Sigmoid colon (tissue), 7 donors: Measurements from ENCODE around the gene SORCS2. TPM values are rescaled to one million over a fixed set of nuclear protein-coding genes. Genes with fewer than 3 reads are reported as not detected.

Source experiments
- DNase-seq: peaks from one replicate; pipeline ENCODE4 v3.0.0-alpha.2; 2019
- H3K27ac ChIP-seq, 4 donors: fragments of 200-600 bp; sonication (generic); one replicate each; pipeline ENCODE4 v1.5.1; 2016 to 2019; ENCODE audit warnings: mild to moderate bottlenecking in 1 of 4
- H3K27me3 ChIP-seq, 3 donors: fragments of 200-600 bp; sonication (generic); one replicate each; pipeline ENCODE4 v1.5.1; 2019; ENCODE audit warnings: mild to moderate bottlenecking in 1 of 3
- H3K36me3 ChIP-seq, 4 donors: fragments of 200-600 bp; sonication (generic); one replicate each; pipeline ENCODE4 v1.5.1; 2016 to 2019
- H3K4me1 ChIP-seq, 4 donors: fragments of 200-600 bp; sonication (generic); one replicate each; pipeline ENCODE4 v1.5.1; 2017 to 2019
- H3K4me3 ChIP-seq, 4 donors: fragments of 200-600 bp; sonication (generic); one replicate each; pipeline ENCODE4 v1.5.1; 2017 to 2019; ENCODE audit warnings: mild to moderate bottlenecking in 2 of 4, moderate library complexity in 1 of 4
- H3K9me3 ChIP-seq, 4 donors: fragments of 200-600 bp in 3 of 4; sonication (generic) in 3 of 4; one replicate each; pipeline versions ENCODE4 v1.5.1 to v1.6.1; 2013 to 2019
- EP300 ChIP-seq, 4 donors: sonication (generic); formaldehyde crosslinking; IDR thresholded peaks; one replicate each; pipeline ENCODE4 v1.6.1; 2017; ENCODE audit warnings: antibody characterized with exemption in 4 of 4
- POLR2A ChIP-seq, 2 donors: fragments of 450-650 bp; IDR thresholded peaks; one replicate each; pipeline ENCODE4 v1.6.1; 2016; ENCODE audit warnings: antibody characterized with exemption in 2 of 2, mild to moderate bottlenecking in 2 of 2, moderate library complexity in 2 of 2
- POLR2AphosphoS5 ChIP-seq, 4 donors: sonication (generic); formaldehyde crosslinking; IDR thresholded peaks; one replicate each; pipeline ENCODE4 v1.6.1; 2017; ENCODE audit warnings: antibody characterized with exemption in 4 of 4
- WGBS, 2 donors: extraction: QIAGEN DNeasy Blood & Tissue Kit; methylation state at CpG; one replicate each; pipeline ENCODE4 v1.1.7; 2013; 5-methylcytosine and 5-hydroxymethylcytosine counted together
- intact Hi-C: fragments of 100-400 bp; cut with DNase I; formaldehyde crosslinking; loops from one replicate; pipeline ENCODE4 v1.15.1; 2023
- polyA plus RNA-seq, 3 donors: library from polyadenylated mRNA; stranded (reverse); fragments of 200-250 nt; gene quantifications; one replicate each; pipeline ENCODE4 v1.2.3, GENCODE V29; 2013
- total RNA-seq, 4 donors: library from RNA; depleted of rRNA; stranded (reverse); fragments of >200 nt; gene quantifications; one replicate each; pipeline ENCODE4 v1.1.0, GENCODE V29; 2016
- TF ChIP-seq, protein P1 (sequence below), 4 experiments: fragments of 450-650 bp in 3 of 4; fragments of 200-600 bp in 1 of 4; IDR thresholded peaks; one replicate each; pipeline ENCODE4 v1.5.1; 2016 to 2019; ENCODE audit warnings: antibody characterized with exemption in 4 of 4, mild to moderate bottlenecking in 3 of 4, moderate library complexity in 2 of 4
- donor health status: healthy with polysubstance abuse.
- donor health status: Bipolar disorder and iron deficiency.
- donor health status: healthy.

The SORCS2 gene
- total and polyA plus RNA-seq, 7 donors, result 1.8 to 6.4 (median 3.9) TPM; not detected in 2

DNA sequence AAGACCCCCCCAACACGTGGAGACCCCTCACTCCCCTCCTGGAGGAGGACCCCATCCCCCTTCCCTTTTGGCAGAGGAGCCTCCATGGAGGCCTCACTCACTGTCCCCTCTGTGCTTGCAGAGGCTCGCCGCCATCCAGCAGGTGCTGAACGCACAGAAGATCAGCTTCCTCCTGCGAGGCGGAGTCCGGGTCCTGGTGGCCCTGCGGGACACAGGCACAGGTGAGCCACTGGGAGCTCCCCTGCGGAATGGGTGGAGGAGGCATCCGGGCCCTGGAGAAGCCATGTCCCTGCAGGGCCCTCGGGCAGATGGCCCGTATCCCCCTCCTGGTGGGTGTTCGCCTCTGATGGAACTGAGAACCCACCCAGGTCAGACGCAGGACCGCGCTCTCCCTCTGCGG lies 540.9 kb downstream of the SORCS2 start:
- intact Hi-C loops, result no loop called here
- 78 to 86% methylated on average over 17 of the region's 17 CpGs for WGBS, 2 donors
- TF ChIP-seq EP300 (IDR thresholded peaks at IDR 0.05) (no peak), POLR2A (IDR thresholded peaks at IDR 0.05) (no peak), POLR2AphosphoS5 (IDR thresholded peaks at IDR 0.05) (no peak)
- Histone ChIP-seq H3K4me3 (no peak overlapping the region), H3K36me3 (peaks cover 0 to 7% (median 0%) of the 10 kb centered on the region in 4 donors), H3K4me1 (no peaks in the 10 kb centered on the region), H3K27ac (no peak overlapping the region), H3K27me3 (no peaks in the 10 kb centered on the region), H3K9me3 (no peaks in the 10 kb centered on the region)
- no peak for DNase-seq

DNA sequence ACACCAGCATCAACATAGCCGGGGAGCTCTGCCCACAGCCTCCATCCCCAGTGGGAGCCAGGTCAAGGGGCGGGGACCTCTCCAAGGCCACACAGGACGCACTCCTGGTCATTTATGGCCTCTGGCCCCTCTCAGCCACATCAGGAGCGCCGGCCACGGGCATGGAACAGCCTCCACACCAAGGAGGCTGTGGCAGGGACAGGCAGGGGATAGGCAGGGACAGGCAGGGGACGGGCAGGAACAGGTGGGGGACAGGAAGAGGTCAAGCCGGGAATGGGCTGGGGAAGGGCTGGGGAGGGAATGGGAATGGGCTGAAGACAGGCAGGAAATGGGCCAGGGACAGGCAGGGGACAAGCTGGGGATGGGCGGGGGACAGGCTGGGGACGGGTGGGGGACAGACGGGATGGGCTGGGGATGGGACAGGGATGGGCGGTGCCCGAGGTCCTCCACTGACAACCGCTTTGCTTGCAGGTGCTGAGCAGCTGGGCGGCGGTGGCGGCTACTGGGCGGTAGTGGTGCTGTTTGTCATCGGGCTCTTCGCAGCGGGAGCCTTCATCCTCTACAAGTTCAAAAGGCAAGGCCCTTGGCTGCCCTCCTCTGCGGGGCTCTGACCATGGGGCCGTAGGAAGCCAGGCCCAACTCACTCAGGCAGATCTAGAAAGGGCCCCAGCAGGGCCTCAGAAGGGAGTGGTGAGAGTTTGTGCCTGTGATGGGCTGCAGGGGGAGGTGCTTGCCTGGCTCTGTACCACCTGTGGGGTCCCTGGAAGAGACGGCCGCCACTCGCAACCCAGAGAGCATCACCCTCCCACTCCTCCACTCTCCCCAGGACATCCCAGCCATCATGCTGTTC lies 541.7 kb downstream of the SORCS2 start:
- H3K9me3 ChIP-seq, result no peaks in the 10 kb centered on the region
- no peak for DNase-seq
- no peak overlapping the region for H3K27ac ChIP-seq
- WGBS, 2 donors, result 32 to 61% methylated on average over 26 of the region's 26 CpGs
- intact Hi-C loops, result no loop called here
- TF ChIP-seq EP300 (IDR thresholded peaks at IDR 0.05), result no peak
- no peak for TF ChIP-seq POLR2AphosphoS5 (IDR thresholded peaks at IDR 0.05)
- TF ChIP-seq, protein P1, sequence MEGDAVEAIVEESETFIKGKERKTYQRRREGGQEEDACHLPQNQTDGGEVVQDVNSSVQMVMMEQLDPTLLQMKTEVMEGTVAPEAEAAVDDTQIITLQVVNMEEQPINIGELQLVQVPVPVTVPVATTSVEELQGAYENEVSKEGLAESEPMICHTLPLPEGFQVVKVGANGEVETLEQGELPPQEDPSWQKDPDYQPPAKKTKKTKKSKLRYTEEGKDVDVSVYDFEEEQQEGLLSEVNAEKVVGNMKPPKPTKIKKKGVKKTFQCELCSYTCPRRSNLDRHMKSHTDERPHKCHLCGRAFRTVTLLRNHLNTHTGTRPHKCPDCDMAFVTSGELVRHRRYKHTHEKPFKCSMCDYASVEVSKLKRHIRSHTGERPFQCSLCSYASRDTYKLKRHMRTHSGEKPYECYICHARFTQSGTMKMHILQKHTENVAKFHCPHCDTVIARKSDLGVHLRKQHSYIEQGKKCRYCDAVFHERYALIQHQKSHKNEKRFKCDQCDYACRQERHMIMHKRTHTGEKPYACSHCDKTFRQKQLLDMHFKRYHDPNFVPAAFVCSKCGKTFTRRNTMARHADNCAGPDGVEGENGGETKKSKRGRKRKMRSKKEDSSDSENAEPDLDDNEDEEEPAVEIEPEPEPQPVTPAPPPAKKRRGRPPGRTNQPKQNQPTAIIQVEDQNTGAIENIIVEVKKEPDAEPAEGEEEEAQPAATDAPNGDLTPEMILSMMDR (IDR thresholded peaks at IDR 0.05), result no peak
- no peak for TF ChIP-seq POLR2A (IDR thresholded peaks at IDR 0.05)
- no peak overlapping the region for H3K4me3 ChIP-seq
- H3K36me3 ChIP-seq, result peaks cover 0 to 12% (median 0%) of the 10 kb centered on the region in 4 donors
- H3K4me1 ChIP-seq, result no peaks in the 10 kb centered on the region
- no peaks in the 10 kb centered on the region for H3K27me3 ChIP-seq

DNA sequence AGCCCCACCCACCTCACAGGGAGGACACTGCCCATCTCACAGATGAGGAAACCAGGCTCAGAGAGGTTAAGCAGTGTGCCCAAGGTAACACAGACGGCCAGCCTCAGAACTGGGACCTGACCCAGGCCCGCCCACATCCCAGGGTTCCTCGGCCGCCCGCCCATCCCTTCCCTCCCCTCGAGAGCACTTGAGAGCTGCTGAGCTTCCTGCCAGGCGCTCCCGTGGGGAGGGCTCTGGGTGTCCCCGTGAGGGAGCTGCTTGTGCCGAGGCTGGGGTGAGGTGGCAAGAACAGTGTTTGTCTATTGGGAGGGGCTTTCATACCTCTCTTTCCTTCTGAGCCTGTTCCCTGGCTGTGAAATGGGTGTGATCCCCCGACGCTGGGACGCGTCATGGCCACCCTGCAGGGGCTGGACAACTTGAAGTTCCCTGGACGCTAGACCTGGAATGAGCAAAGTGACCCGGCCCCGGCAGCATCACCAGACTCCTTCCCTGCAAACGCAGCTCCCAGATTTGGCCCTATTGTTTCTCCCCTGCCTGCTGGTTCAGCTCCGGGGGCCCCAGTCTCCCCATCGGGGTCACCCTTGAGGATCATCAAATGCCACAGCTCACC lies 542.4 kb downstream of the SORCS2 start:
- intact Hi-C loops, result no loop called here
- TF ChIP-seq EP300 (IDR thresholded peaks at IDR 0.05) (no peak), POLR2AphosphoS5 (IDR thresholded peaks at IDR 0.05) (no peak), POLR2A (IDR thresholded peaks at IDR 0.05) (no peak)
- TF ChIP-seq, protein P1 (IDR thresholded peaks at IDR 0.05), result no peak
- WGBS, 2 donors, result 39 to 60% methylated on average over 20 of the region's 20 CpGs
- Histone ChIP-seq H3K36me3 (peaks cover 0 to 12% (median 0%) of the 10 kb centered on the region in 4 donors), H3K4me3 (no peak overlapping the region), H3K27me3 (no peaks in the 10 kb centered on the region), H3K4me1 (no peaks in the 10 kb centered on the region), H3K27ac (no peak overlapping the region), H3K9me3 (no peaks in the 10 kb centered on the region)
- no peak for DNase-seq

DNA sequence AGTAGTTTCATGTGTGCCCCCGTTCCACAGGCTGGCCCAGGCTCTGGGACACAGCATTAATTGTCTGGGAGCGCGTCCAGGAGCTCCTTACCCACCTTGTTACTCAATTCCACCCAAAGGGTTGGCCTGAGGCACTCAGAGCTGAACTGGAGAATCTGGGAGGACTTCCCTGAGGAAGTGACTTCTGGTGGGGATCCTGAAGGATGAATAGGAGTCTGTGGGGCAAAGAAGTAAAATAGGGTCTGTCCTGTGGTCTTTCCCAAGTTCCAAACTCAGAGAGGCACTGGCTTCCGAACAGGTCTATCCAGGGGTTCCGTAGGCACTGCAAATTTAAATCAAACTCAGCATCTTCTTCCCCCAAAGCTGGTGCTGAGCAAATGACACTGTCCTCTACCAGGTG lies 543.1 kb downstream of the SORCS2 start:
- WGBS, 2 donors, result 85 to 91% methylated on average over 5 of the region's 5 CpGs

More for the DNA sequence above, 543.1 kb downstream of the SORCS2 start:
- Histone ChIP-seq H3K4me3 (no peak overlapping the region), H3K9me3 (no peaks in the 10 kb centered on the region), H3K4me1 (no peaks in the 10 kb centered on the region), H3K36me3 (peaks cover 0 to 12% (median 0%) of the 10 kb centered on the region in 4 donors), H3K27me3 (no peaks in the 10 kb centered on the region), H3K27ac (no peak overlapping the region)
- intact Hi-C loops, result no loop called here
- DNase-seq, result no peak
- no peak for TF ChIP-seq POLR2AphosphoS5 (IDR thresholded peaks at IDR 0.05)
- TF ChIP-seq, protein P1 (IDR thresholded peaks at IDR 0.05), result no peak
- no peak for TF ChIP-seq POLR2A (IDR thresholded peaks at IDR 0.05)
- TF ChIP-seq EP300 (IDR thresholded peaks at IDR 0.05), result no peak
